Endothelial cell of umbilical vein (primary cell): ENCODE measurements around the gene MRPS6. TPM values are rescaled to one million over a fixed set of nuclear protein-coding genes. Genes with fewer than 3 reads are reported as not detected.

Experiments
- BruUV-seq: library from RNA; stranded (reverse); fragments of 400-500 nt; replicated peaks from 2 replicates; lab custom pipeline; 2021; lab: Mats Ljungman, UMichigan
- CTCF ChIA-PET: fragments of 300-600, 350-600 bp; sonication (Branson Sonifier 250); formaldehyde crosslinking; loops from one replicate; lab custom pipeline; 2021; ENCODE audit warnings: antibody characterized with exemption, inconsistent platforms; lab: Charles Lee
- POLR2A ChIA-PET: fragments of 300-600, 350-600 bp; sonication (Branson Sonifier 250); formaldehyde crosslinking; loops from one replicate; lab custom pipeline; 2021; ENCODE audit warnings: antibody characterized with exemption, inconsistent platforms; lab: Charles Lee
- DNase-seq: peaks from one replicate; pipeline ENCODE4 v3.0.0-alpha.2; 2011; ENCODE audit warnings: low read depth, low spot score
- FAIRE-seq: peaks from 2 replicates; lab custom pipeline; 2011; peaks lifted over from hg19 to GRCh38; lab: Jason Lieb, UNC
- H2AFZ ChIP-seq: 2 replicates; pipeline ENCODE4 v1.6.0; 2012; ENCODE audit warnings: low read depth, low read length, control low read depth, inconsistent platforms
- H3K27ac ChIP-seq: 2 replicates; pipeline ENCODE4 v1.5.1; 2011; ENCODE audit warnings: low read depth, mild to moderate bottlenecking, control low read depth, low read length, moderate library complexity; ENCODE audit not compliant: insufficient read depth
- H3K27me3 ChIP-seq, 2 experiments: 2 replicates each; pipeline versions ENCODE4 v1.6.0 to v1.6.1; 2011; ENCODE audit warnings: low read length in 2 of 2, mixed read lengths in 1 of 2; ENCODE audit not compliant: control insufficient read depth in 2 of 2, insufficient read depth in 2 of 2
- H3K36me3 ChIP-seq, 2 experiments: 2 replicates in 1 of 2; 3 replicates in 1 of 2; pipeline ENCODE4 v1.5.1; 2011; ENCODE audit warnings: low read length in 2 of 2, mild to moderate bottlenecking in 1 of 2, moderate library complexity in 1 of 2; ENCODE audit not compliant: control insufficient read depth in 2 of 2, insufficient read depth in 2 of 2; ENCODE audit errors: extremely low read depth in 1 of 2
- H3K4me1 ChIP-seq: 3 replicates; pipeline ENCODE4 v1.5.1; 2011; ENCODE audit warnings: mild to moderate bottlenecking, low read length; ENCODE audit not compliant: control insufficient read depth, insufficient read depth; ENCODE audit errors: extremely low read depth
- H3K4me2 ChIP-seq: 2 replicates; pipeline ENCODE4 v1.6.1; 2011; ENCODE audit warnings: low read length, control low read depth, mixed read lengths; ENCODE audit not compliant: insufficient read depth
- H3K4me3 ChIP-seq, 3 experiments: fragments of 200-600 bp in 1 of 3; sonication (generic), shearing (Covaris generic) in 1 of 3; replicated peaks in 1 of 3; 2 replicates each; pipeline ENCODE4 v1.5.1; 2011 to 2016; ENCODE audit warnings: control low read depth in 3 of 3, low read length in 3 of 3, mild to moderate bottlenecking in 2 of 3, inconsistent platforms in 1 of 3, low read depth in 1 of 3, moderate library complexity in 1 of 3; ENCODE audit not compliant: insufficient read depth in 1 of 3
- H3K79me2 ChIP-seq: 2 replicates; pipeline ENCODE4 v1.6.0; 2012; ENCODE audit warnings: low read length, inconsistent platforms; ENCODE audit not compliant: control insufficient read depth, insufficient read depth
- H3K9ac ChIP-seq: replicated peaks from 2 replicates; pipeline ENCODE3; 2011; ENCODE audit warnings: low read length, control low read depth; ENCODE audit not compliant: insufficient read depth; ENCODE audit errors: extremely low read depth
- H3K9me1 ChIP-seq: replicated peaks from 3 replicates; pipeline ENCODE4 v1.6.0; 2011; ENCODE audit warnings: mild to moderate bottlenecking, low read length; ENCODE audit not compliant: control insufficient read depth, insufficient read depth; ENCODE audit errors: extremely low read depth
- H3K9me3 ChIP-seq: replicated peaks from 2 replicates; pipeline ENCODE4 v1.5.1; 2012; ENCODE audit warnings: low read length, inconsistent platforms; ENCODE audit not compliant: control insufficient read depth, insufficient read depth
- H4K20me1 ChIP-seq: replicated peaks from 2 replicates; pipeline ENCODE3; 2011; ENCODE audit warnings: mild to moderate bottlenecking, low read length; ENCODE audit not compliant: control insufficient read depth, insufficient read depth; ENCODE audit errors: extremely low read depth
- EZH2 ChIP-seq: IDR thresholded peaks from 2 replicates; pipeline ENCODE4 v1.6.1; 2012; ENCODE audit warnings: borderline replicate concordance, low read depth, mild to moderate bottlenecking, moderate library complexity, low read length, inconsistent platforms; ENCODE audit not compliant: severe bottlenecking
- FOS ChIP-seq: IDR thresholded peaks from 2 replicates; pipeline ENCODE4 v1.6.1; 2011; ENCODE audit warnings: mild to moderate bottlenecking, low read length, moderate library complexity, borderline replicate concordance; ENCODE audit not compliant: insufficient read depth
- GATA2 ChIP-seq: IDR thresholded peaks from 2 replicates; pipeline ENCODE4 v1.7.0; 2011; ENCODE audit warnings: low read depth, mild to moderate bottlenecking, moderate library complexity, mixed read lengths, low read length; ENCODE audit not compliant: insufficient read length, insufficient read depth
- JUN ChIP-seq: IDR thresholded peaks from 2 replicates; pipeline ENCODE4 v1.6.1; 2011; ENCODE audit warnings: borderline replicate concordance, low read depth; ENCODE audit not compliant: insufficient read length, insufficient read depth
- MYC ChIP-seq: IDR thresholded peaks from one replicate; pipeline ENCODE4 v1.6.1; 2011; ENCODE audit warnings: mild to moderate bottlenecking, low read depth, low read length
- POLR2A ChIP-seq: IDR thresholded peaks from 2 replicates; pipeline ENCODE4 v1.6.1; 2012; ENCODE audit warnings: low read depth, mild to moderate bottlenecking, control low read depth, low read length
- POLR2AphosphoS5 ChIP-seq: IDR thresholded peaks from 2 replicates; pipeline ENCODE4 v1.6.1; 2012; ENCODE audit warnings: low read depth, mild to moderate bottlenecking, control low read depth, low read length, moderate library complexity; ENCODE audit not compliant: insufficient read depth
- dilution Hi-C: fragments of 300-500 bp; cut with MboI; formaldehyde crosslinking; loops from one replicate; pipeline ENCODE4 v1.15.0; 2019; ENCODE audit warnings: low sequenced_read_pairs; ENCODE audit not compliant: extremely low pct_ligation_motif_present
- intact Hi-C: fragments of 100-400 bp; cut with micrococcal nuclease; formaldehyde crosslinking; loops from one replicate; pipeline ENCODE4 v1.10.0; 2022
- polyA plus RNA-seq, 4 experiments: library from polyadenylated mRNA; depleted of rRNA in 3 of 4; stranded (reverse) in 3 of 4; unstranded in 1 of 4; fragments of >200 nt; gene quantifications; 2 replicates each; pipeline versions ENCODE4 v1.2.1 to v1.2.3, GENCODE V29; 2011 to 2012; ENCODE audit warnings: missing spikeins in 1 of 4
- total RNA-seq: library from RNA; stranded (reverse); gene quantifications from 2 replicates; pipeline ENCODE4 v1.2.3, GENCODE V29; 2021
- TF ChIP-seq, protein P1 (sequence below): IDR thresholded peaks from 2 replicates; pipeline ENCODE4 v1.6.1; 2011; ENCODE audit not compliant: insufficient read depth, insufficient read length
- TF ChIP-seq, protein P2 (sequence below), 2 donors: IDR thresholded peaks; 1 replicate in 1 of 2; 2 replicates in 1 of 2; pipeline ENCODE4 v1.5.1; 2011; ENCODE audit warnings: low read length in 2 of 2, mild to moderate bottlenecking in 2 of 2, moderate library complexity in 2 of 2, control low read depth in 1 of 2, inconsistent platforms in 1 of 2, low read depth in 1 of 2; ENCODE audit not compliant: insufficient read depth in 1 of 2; ENCODE audit errors: extremely low read depth in 1 of 2

Gene MRPS6
- total and polyA plus RNA-seq, 2 donors (not counting 3 experiments of a cell fraction or from before 2014, with no cell fraction given) = 19.8 to 37.2 TPM

DNA sequence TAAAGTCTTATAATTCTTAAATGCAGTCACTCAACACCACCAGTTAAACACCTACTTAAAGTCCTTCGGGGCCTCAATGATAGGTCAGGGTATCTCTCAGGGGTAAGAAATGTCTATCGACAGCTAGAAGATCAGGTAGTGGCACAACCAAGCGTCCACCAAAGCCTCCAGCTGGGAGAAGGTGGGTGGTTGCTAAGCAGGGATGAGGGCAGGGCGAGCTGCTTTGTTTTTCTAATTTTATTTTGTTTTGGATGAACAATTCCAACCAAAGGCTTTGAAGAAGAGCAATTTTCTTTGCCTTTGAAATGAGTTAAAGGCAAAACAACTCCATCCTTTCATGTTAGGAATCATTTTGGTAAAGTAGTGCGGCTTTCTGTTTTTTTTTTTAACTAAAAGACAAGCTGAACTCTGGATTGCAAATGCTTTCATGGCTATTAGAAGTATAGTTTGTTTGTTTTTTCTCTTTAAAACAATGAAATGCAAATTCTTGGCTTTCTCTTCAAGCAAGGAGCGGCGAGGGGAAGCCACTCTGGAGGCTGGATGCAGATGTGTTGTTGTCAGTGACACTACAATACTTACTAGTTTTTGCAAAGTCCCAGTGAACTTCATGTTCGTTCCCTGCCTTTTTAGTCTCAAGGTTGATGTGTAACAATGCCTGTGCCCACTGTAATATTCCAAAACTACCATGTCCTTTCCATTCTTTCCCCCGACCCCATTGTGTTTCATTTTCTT lies 106.0 kb downstream of the MRPS6 start:
- Histone ChIP-seq H3K4me3 (no peak overlapping the region), H4K20me1 (no peaks in the 10 kb centered on the region), H3K27ac (no peak overlapping the region), H3K36me3 (no peaks in the 10 kb centered on the region), H3K4me1 (no peaks in the 10 kb centered on the region), H2AFZ (no peak overlapping the region), H3K9ac (no peak overlapping the region), H3K79me2 (no peaks in the 10 kb centered on the region), H3K4me2 (no peak overlapping the region), H3K9me1 (no peaks in the 10 kb centered on the region), H3K9me3 (no peaks in the 10 kb centered on the region), H3K27me3 (peaks cover 5 to 15% of the 10 kb centered on the region in 2 experiments)
- BruUV-seq = no TSS peak
- DNase-seq (no peak), FAIRE-seq (no peak)
- ChIA-PET POLR2A (no interaction called here), CTCF (no interaction called here)
- dilution Hi-C loops (no loop called here), intact Hi-C loops (no loop called here)
- TF ChIP-seq POLR2A = no peak
- TF ChIP-seq, protein P1, sequence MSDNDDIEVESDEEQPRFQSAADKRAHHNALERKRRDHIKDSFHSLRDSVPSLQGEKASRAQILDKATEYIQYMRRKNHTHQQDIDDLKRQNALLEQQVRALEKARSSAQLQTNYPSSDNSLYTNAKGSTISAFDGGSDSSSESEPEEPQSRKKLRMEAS = no peak
- TF ChIP-seq, protein P2, sequence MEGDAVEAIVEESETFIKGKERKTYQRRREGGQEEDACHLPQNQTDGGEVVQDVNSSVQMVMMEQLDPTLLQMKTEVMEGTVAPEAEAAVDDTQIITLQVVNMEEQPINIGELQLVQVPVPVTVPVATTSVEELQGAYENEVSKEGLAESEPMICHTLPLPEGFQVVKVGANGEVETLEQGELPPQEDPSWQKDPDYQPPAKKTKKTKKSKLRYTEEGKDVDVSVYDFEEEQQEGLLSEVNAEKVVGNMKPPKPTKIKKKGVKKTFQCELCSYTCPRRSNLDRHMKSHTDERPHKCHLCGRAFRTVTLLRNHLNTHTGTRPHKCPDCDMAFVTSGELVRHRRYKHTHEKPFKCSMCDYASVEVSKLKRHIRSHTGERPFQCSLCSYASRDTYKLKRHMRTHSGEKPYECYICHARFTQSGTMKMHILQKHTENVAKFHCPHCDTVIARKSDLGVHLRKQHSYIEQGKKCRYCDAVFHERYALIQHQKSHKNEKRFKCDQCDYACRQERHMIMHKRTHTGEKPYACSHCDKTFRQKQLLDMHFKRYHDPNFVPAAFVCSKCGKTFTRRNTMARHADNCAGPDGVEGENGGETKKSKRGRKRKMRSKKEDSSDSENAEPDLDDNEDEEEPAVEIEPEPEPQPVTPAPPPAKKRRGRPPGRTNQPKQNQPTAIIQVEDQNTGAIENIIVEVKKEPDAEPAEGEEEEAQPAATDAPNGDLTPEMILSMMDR (IDR thresholded peaks at IDR 0.05; ENCODE audit: extremely low read depth in 1 of 2, insufficient read depth in 1 of 2, low read depth in 1 of 2, low read length in 2 of 2) = no peak
- no peak for TF ChIP-seq POLR2AphosphoS5
- no peak for TF ChIP-seq EZH2
- TF ChIP-seq JUN = no peak
- no peak for TF ChIP-seq MYC
- no peak for TF ChIP-seq GATA2
- TF ChIP-seq FOS = no peak
